Right lobe of liver (tissue), 6 donors: ENCODE measurements around the gene ADCY1. TPM values are rescaled to one million over a fixed set of nuclear protein-coding genes. Genes with fewer than 3 reads are reported as not detected.
"Not testable (repeated sequence)": the region's sequence is repeated elsewhere in the genome, so short reads cannot be mapped to it uniquely, and the experiment has no call there.

ENCODE experiments used
- ATAC-seq, 4 donors: fragments of 200-7000 bp; cut with Tn5 transposase; one replicate each; pipeline ENCODE4 v1.9.1; 2020; ENCODE audit warnings: mild to moderate bottlenecking in 4 of 4, moderate library complexity in 4 of 4
- DNase-seq, 3 donors: peaks; one replicate each; pipeline ENCODE4 v3.0.0-alpha.2; 2020
- H3K27ac ChIP-seq, 3 donors: fragments of 200-600 bp; one replicate each; pipeline ENCODE4 v1.8.0; 2022
- H3K27me3 ChIP-seq, 2 donors: fragments of 200-600 bp; one replicate each; pipeline ENCODE4 v1.8.0; 2022
- H3K36me3 ChIP-seq, 4 donors: fragments of 200-600 bp; sonication (generic) in 1 of 4; one replicate each; pipeline versions ENCODE4 v1.5.1 to v1.8.0; 2017 to 2022; ENCODE audit warnings: control low read depth in 1 of 4
- H3K4me1 ChIP-seq, 4 donors: fragments of 200-600 bp; sonication (generic) in 1 of 4; one replicate each; pipeline versions ENCODE4 v1.5.1 to v1.8.0; 2017 to 2022; ENCODE audit warnings: control low read depth in 1 of 4
- H3K4me3 ChIP-seq, 3 donors: fragments of 200-600 bp; one replicate each; pipeline ENCODE4 v1.8.0; 2022
- H3K9me3 ChIP-seq, 4 donors: fragments of 200-600 bp; sonication (generic) in 1 of 4; one replicate each; pipeline versions ENCODE4 v1.5.1 to v1.8.0; 2017 to 2022; ENCODE audit warnings: control low read depth in 1 of 4
- CTCF ChIP-seq, 4 donors: fragments of 200-600 bp in 3 of 4; fragments of 450-650 bp in 1 of 4; IDR thresholded peaks; one replicate each; pipeline versions ENCODE4 v1.5.1 to v1.8.0; 2016 to 2022; ENCODE audit warnings: antibody characterized with exemption in 4 of 4, mild to moderate bottlenecking in 2 of 4
- POLR2A ChIP-seq: fragments of 450-650 bp; IDR thresholded peaks from one replicate; pipeline ENCODE4 v1.6.1; 2017; ENCODE audit warnings: antibody characterized with exemption, mild to moderate bottlenecking
- WGBS: methylation state at CpG from one replicate; pipeline ENCODE4 v1.1.6; 2018; ENCODE audit warnings: low coverage, low lambda C conversion rate; ENCODE audit not compliant: insufficient coverage; ENCODE audit errors: missing lambda C conversion rate; 5-methylcytosine and 5-hydroxymethylcytosine counted together
- intact Hi-C, 2 donors: fragments of 100-400 bp; cut with DNase I; formaldehyde crosslinking; loops; one replicate each; pipeline versions ENCODE4 v1.11.2 to v1.14.1; 2022
- small RNA-seq, 2 experiments: library from RNA; depleted of rRNA; stranded (forward); fragments of <200 nt; gene quantifications; one replicate each; pipeline ENCODE3, GENCODE V24; 2016
- total RNA-seq, 6 experiments: library from RNA; depleted of rRNA in 2 of 6; stranded (reverse); fragments of >200 nt in 2 of 6; fragmentation: NEBNext Ultra II Directional in 3 of 6; extraction: Animal tissue kit (Norgen Biotek cat#: 25700) in 3 of 6; gene quantifications; one replicate each; pipeline versions ENCODE4 v1.1.0 to v1.2.4, GENCODE V29; 2016 to 2023
- donor health status: DM: no; HTN: yes; CAD: no.
- donor health status: DM: no; HTN: no; CAD: no.
- donor health status: DM: no; HTN: no; CAD: no.
- donor health status: DM: no; HTN: yes; CAD: no.
- donor health status: DM: no; HTN: yes; CAD: no.

The ADCY1 gene
- total RNA-seq, 6 experiments from 2014 or later: 7.2 to 17.6 (median 9.3) TPM

- H3K9me3 ChIP-seq, H3K4me3 ChIP-seq, H3K27ac ChIP-seq, H3K36me3 ChIP-seq, H3K27me3 ChIP-seq, H3K4me1 ChIP-seq, DNase-seq, ATAC-seq, intact Hi-C loops: not testable (repeated sequence)
- peak in 3 of 4 donors; percentile 28 to 36 (median 34) for TF ChIP-seq CTCF (IDR thresholded peaks at IDR 0.05)
- 44% methylated on average over 1 of the region's 2 CpGs for WGBS
These were observed 182.6 kb downstream of the ADCY1 start for GRCh38 chr7:45756757-45757156.

DNA sequence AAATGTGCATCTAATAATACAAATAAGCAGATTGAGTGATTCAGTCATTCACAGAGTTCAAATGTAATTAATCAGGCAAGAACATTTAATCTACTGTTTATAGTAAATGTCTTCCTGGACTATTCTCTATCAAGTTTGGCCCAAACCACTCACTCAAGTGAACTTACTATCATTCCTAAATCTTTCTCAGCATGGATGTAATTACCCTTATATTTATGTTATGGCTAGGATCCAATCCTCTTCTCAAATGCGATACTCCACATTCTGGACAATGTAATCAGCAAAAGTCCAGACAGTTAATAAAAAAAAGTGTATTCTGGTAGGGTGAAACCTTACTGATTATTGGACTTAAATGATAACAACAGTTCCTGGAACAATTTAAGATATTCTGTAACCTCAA is 185.3 kb downstream of the ADCY1 start:
- H3K27ac ChIP-seq, ATAC-seq, intact Hi-C loops, H3K36me3 ChIP-seq, DNase-seq, H3K9me3 ChIP-seq, H3K4me3 ChIP-seq, H3K4me1 ChIP-seq, H3K27me3 ChIP-seq: not testable (repeated sequence)
- 71% methylated on average over 1 of the region's 1 CpG for WGBS

- not testable (repeated sequence) for DNase-seq
These were observed 187.5 kb downstream of the ADCY1 start for GRCh38 chr7:45761545-45762205.

GRCh38 chr7:45762225-45762994 is 188.2 kb downstream of the ADCY1 start:
- H3K27me3 ChIP-seq, H3K9me3 ChIP-seq, H3K4me1 ChIP-seq, ATAC-seq, intact Hi-C loops, H3K27ac ChIP-seq, H3K4me3 ChIP-seq, H3K36me3 ChIP-seq, DNase-seq: not testable (repeated sequence)
- WGBS: 43% methylated on average over 3 of the region's 3 CpGs

More at GRCh38 chr7:45761545-45762205, 187.5 kb downstream of the ADCY1 start:
- H3K27ac ChIP-seq, H3K27me3 ChIP-seq, H3K4me3 ChIP-seq, intact Hi-C loops, ATAC-seq, H3K9me3 ChIP-seq, H3K36me3 ChIP-seq, H3K4me1 ChIP-seq: not testable (repeated sequence)
- WGBS: 82% methylated on average over 5 of the region's 5 CpGs

DNA sequence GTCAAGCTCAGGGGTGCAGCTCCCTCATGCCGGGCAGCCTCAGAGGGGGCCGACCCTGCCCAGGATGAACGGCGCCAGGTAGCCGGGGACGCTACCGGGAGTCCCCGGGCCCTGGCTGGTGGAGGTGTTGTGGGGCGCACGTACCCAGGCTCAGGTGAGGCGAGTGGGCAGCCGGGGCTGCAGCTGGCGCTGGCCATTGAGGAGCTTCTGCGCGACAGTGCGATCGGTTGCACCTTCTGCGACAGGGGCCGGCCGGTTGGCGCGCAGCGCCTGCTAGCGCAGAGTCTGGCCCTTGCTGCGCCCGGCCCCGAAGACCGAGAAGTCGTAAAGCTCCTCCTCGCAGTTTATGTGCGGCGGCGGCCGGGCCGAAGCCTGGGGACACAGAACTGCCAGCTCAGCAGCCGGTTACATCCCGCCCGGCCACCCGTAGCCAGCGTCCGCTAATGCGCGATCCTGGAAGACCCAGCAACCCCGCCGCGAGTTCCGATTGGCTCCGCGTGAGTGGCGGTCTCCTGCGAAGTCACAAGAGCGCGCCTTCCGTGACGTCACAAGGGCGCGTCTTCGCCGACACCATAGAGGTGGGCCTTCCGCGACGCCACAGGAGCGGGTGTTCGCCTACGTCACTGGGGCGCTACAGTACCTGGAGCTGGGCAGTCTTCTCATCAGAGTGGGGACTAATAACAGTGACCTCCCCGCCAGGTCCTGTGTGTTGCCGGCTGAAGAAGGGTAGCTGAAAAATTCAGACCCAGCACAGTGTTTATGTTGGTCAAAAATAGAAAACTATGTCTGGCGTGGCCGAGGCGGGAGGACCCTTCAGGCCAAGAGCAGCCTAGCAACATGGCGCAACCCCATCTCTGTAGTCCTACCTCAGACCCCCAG is 194.6 kb downstream of the ADCY1 start:
- intact Hi-C loops, H3K9me3 ChIP-seq, H3K27me3 ChIP-seq, H3K36me3 ChIP-seq, H3K4me1 ChIP-seq: not testable (repeated sequence)
- peak overlapping the region; percentile 75 to 86 (median 77) for H3K27ac ChIP-seq
- peak; percentile 66 for TF ChIP-seq POLR2A
- TF ChIP-seq CTCF (IDR thresholded peaks at IDR 0.05): peak in 3 of 4 donors; percentile 11 to 15 (median 13)
- under 1% methylated on average over 23 of the region's 72 CpGs for WGBS
- peak; percentile 100 for ATAC-seq
- H3K4me3 ChIP-seq: peak overlapping the region; percentile 73 to 92 (median 89)
- DNase-seq: peak; percentile 98 to 99 (median 99)

DNA sequence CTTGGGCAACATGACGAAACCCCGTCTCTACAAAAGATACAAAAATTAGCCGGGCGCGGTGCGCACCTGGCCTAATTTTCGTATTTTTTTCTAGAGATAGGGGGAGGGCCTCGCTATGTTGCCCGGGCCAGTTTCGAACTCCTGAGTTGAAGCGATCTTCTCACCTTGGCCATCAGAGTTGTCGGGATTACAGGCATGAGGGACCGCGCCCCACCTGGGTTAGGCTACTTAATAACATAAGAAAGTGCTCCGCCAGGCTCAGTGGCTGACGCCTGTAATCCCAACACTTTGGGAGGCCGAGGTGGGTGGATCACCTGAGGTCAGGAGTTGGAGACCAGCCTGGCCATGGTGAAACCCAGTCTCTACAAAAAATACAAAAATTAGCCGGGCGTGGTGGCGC is 195.5 kb downstream of the ADCY1 start:
- H3K27me3 ChIP-seq, H3K4me1 ChIP-seq, DNase-seq, ATAC-seq, intact Hi-C loops, H3K9me3 ChIP-seq, H3K36me3 ChIP-seq: not testable (repeated sequence)
- 92% methylated on average over 5 of the region's 20 CpGs for WGBS
- Histone ChIP-seq H3K27ac (peak overlapping the region in 1 of 3 donors; percentile 86), H3K4me3 (peak overlapping the region in 2 of 3 donors; percentile 73 to 89)

Small RNAs within 50 kb of the gene (small RNA-seq; reads per million reads assigned to genes)
- 0 reads per million in 2 experiments for gene AC073325.2
